ENCODE results near the gene CCP110. TPM values are rescaled to one million over a fixed set of nuclear protein-coding genes. Genes with fewer than 3 reads are reported as not detected.

CCP110 gene
- total RNA-seq, 2 experiments from 2014 or later: 22.6 to 38.4 TPM

- Histone ChIP-seq H3K4me3 (ENCODE audit: low read depth, low read length, poor library complexity, severe bottlenecking) (no peak overlapping the region), H3K9me3 (ENCODE audit: low read length) (no peaks in the 10 kb centered on the region), H3K4me1 (ENCODE audit: insufficient read depth, low read length, poor library complexity, severe bottlenecking) (peaks cover 2% of the 10 kb centered on the region), H2AFZ (ENCODE audit: low read length) (no peak overlapping the region), H3K79me2 (ENCODE audit: insufficient read depth, low read depth, low read length) (no peaks in the 10 kb centered on the region), H3K36me3 (ENCODE audit: insufficient read depth, low read length) (peaks cover 41% of the 10 kb centered on the region), H3K27ac (ENCODE audit: low read depth, low read length, poor library complexity, severe bottlenecking) (no peak overlapping the region), H4K20me1 (ENCODE audit: insufficient read depth, low read length) (no peaks in the 10 kb centered on the region), H3K9me2 (ENCODE audit: insufficient read depth, low read length) (no peaks in the 10 kb centered on the region), H3K4me2 (ENCODE audit: low read length) (no peak overlapping the region)
- DNase-seq (ENCODE audit: low spot score): no peak
- ChIA-PET POLR2A (no interaction called here), CTCF (ENCODE audit: unreplicated experiment) (no interaction called here)
- intact Hi-C loops (cut with micrococcal nuclease; ENCODE audit: unreplicated experiment): no loop called here
- TF ChIP-seq CTCF (conservative IDR thresholded peaks at IDR 0.05; ENCODE audit: low read length) (no peak), EZH2phosphoT487 (IDR thresholded peaks at IDR 0.05; ENCODE audit: borderline replicate concordance, low read depth, low read length) (no peak)
- no TSS peak for BruUV-seq (replicated peaks)
These were observed 24.7 kb upstream of the CCP110 start for GRCh38 chr16:19499006-19499405.

GRCh38 chr16:19499481-19499880, 24.3 kb upstream of the CCP110 start:
- BruUV-seq (replicated peaks): no TSS peak
- Histone ChIP-seq H2AFZ (ENCODE audit: low read length) (no peak overlapping the region), H3K79me2 (ENCODE audit: insufficient read depth, low read depth, low read length) (no peaks in the 10 kb centered on the region), H3K4me2 (ENCODE audit: low read length) (no peak overlapping the region), H3K36me3 (ENCODE audit: insufficient read depth, low read length) (peaks cover 46% of the 10 kb centered on the region), H3K9me3 (ENCODE audit: low read length) (no peaks in the 10 kb centered on the region), H4K20me1 (ENCODE audit: insufficient read depth, low read length) (no peaks in the 10 kb centered on the region), H3K9me2 (ENCODE audit: insufficient read depth, low read length) (no peaks in the 10 kb centered on the region), H3K4me3 (ENCODE audit: low read depth, low read length, poor library complexity, severe bottlenecking) (no peak overlapping the region), H3K27ac (ENCODE audit: low read depth, low read length, poor library complexity, severe bottlenecking) (no peak overlapping the region), H3K4me1 (ENCODE audit: insufficient read depth, low read length, poor library complexity, severe bottlenecking) (no peaks in the 10 kb centered on the region)
- no peak for DNase-seq (ENCODE audit: low spot score)
- CTCF ChIA-PET (ENCODE audit: unreplicated experiment): no interaction called here
- POLR2A ChIA-PET: no interaction called here
- TF ChIP-seq CTCF (conservative IDR thresholded peaks at IDR 0.05; ENCODE audit: low read length): no peak
- no peak for TF ChIP-seq EZH2phosphoT487 (IDR thresholded peaks at IDR 0.05; ENCODE audit: borderline replicate concordance, low read depth, low read length)
- intact Hi-C loops (cut with micrococcal nuclease; ENCODE audit: unreplicated experiment): no loop called here

GRCh38 chr16:19502395-19503131, 21.2 kb upstream of the CCP110 start:
- H3K9me3 ChIP-seq (ENCODE audit: low read length): no peaks in the 10 kb centered on the region
- DNase-seq (ENCODE audit: low spot score): peak; percentile 73
- ChIA-PET CTCF (ENCODE audit: unreplicated experiment) (interaction anchor here (0.5 kb wide), 1 partner anchor 442 kb away, joined by 3 read pairs; no protein-coding TSS in a partner anchor), POLR2A (interaction anchor here (0.6 to 1.1 kb wide), 2 partner anchors 11 to 361 kb away, joined by 3 to 7 read pairs; no protein-coding TSS in a partner anchor)
- no peaks in the 10 kb centered on the region for H3K9me2 ChIP-seq (ENCODE audit: insufficient read depth, low read length)
- H3K4me1 ChIP-seq (ENCODE audit: insufficient read depth, low read length, poor library complexity, severe bottlenecking): no peaks in the 10 kb centered on the region
- H3K27ac ChIP-seq (ENCODE audit: low read depth, low read length, poor library complexity, severe bottlenecking): no peak overlapping the region
- intact Hi-C loops (cut with micrococcal nuclease; ENCODE audit: unreplicated experiment): loop anchor here (1.0 kb wide), 2 partner anchors 113 to 416 kb away; no protein-coding TSS in a partner anchor
- no peak overlapping the region for H3K4me3 ChIP-seq (ENCODE audit: low read depth, low read length, poor library complexity, severe bottlenecking)
- peaks cover 76% of the 10 kb centered on the region for H3K36me3 ChIP-seq (ENCODE audit: insufficient read depth, low read length)
- BruUV-seq (replicated peaks): TSS peak; percentile 41
- no peaks in the 10 kb centered on the region for H4K20me1 ChIP-seq (ENCODE audit: insufficient read depth, low read length)
- H2AFZ ChIP-seq (ENCODE audit: low read length): no peak overlapping the region
- no peak overlapping the region for H3K4me2 ChIP-seq (ENCODE audit: low read length)
- no peaks in the 10 kb centered on the region for H3K79me2 ChIP-seq (ENCODE audit: insufficient read depth, low read depth, low read length)
- TF ChIP-seq CTCF (conservative IDR thresholded peaks at IDR 0.05; ENCODE audit: low read length) (peak; percentile 90), EZH2phosphoT487 (IDR thresholded peaks at IDR 0.05; ENCODE audit: borderline replicate concordance, low read depth, low read length) (no peak)

Data from OCI-LY7 (cell line).